RWPE2 (cell line): ENCODE results near the gene PDE4C.

ENCODE experiments used
- ATAC-seq: fragments of 200-7000 bp; cut with Tn5 transposase; 3 replicates; pipeline ENCODE4 v1.9.1; 2021; ENCODE audit warnings: low read depth
- DNase-seq: peaks from one replicate; pipeline ENCODE4 v3.0.0-alpha.2; 2020; ENCODE audit warnings: low spot score
- H3K27ac ChIP-seq: fragments of 450-650 bp; 2 replicates; pipeline ENCODE4 v1.5.1; 2017; ENCODE audit warnings: mild to moderate bottlenecking; ENCODE audit not compliant: poor library complexity, severe bottlenecking
- H3K27me3 ChIP-seq: fragments of 250-450 bp; sonication (Bioruptor Pico); 2 replicates; pipeline ENCODE4 v1.5.1; 2021; ENCODE audit warnings: mild to moderate bottlenecking, moderate library complexity; ENCODE audit not compliant: insufficient read depth, poor library complexity, severe bottlenecking
- H3K36me3 ChIP-seq: fragments of 250-450 bp; sonication (Bioruptor Pico); 2 replicates; pipeline ENCODE4 v1.5.1; 2020; ENCODE audit warnings: low read depth, mild to moderate bottlenecking, moderate library complexity
- H3K4me1 ChIP-seq: fragments of 250-450 bp; sonication (Bioruptor Pico); 2 replicates; pipeline ENCODE4 v1.5.1; 2021; ENCODE audit warnings: mild to moderate bottlenecking, moderate library complexity; ENCODE audit not compliant: insufficient read depth, poor library complexity, severe bottlenecking
- H3K4me3 ChIP-seq: fragments of 250-450 bp; sonication (Bioruptor Pico); 2 replicates; pipeline ENCODE4 v1.5.1; 2021; ENCODE audit warnings: mild to moderate bottlenecking, moderate library complexity; ENCODE audit not compliant: severe bottlenecking
- H3K9me3 ChIP-seq: fragments of 250-450 bp; sonication (Bioruptor Pico); 2 replicates; pipeline ENCODE4 v1.5.1; 2021; ENCODE audit warnings: mild to moderate bottlenecking, moderate library complexity; ENCODE audit not compliant: severe bottlenecking
- CTCF ChIP-seq: fragments of 450-650 bp; IDR thresholded peaks from one replicate; pipeline ENCODE4 v1.5.1; 2017; ENCODE audit warnings: mild to moderate bottlenecking, moderate library complexity; ENCODE audit not compliant: poor library complexity, severe bottlenecking

Gene PDE4C

DNA sequence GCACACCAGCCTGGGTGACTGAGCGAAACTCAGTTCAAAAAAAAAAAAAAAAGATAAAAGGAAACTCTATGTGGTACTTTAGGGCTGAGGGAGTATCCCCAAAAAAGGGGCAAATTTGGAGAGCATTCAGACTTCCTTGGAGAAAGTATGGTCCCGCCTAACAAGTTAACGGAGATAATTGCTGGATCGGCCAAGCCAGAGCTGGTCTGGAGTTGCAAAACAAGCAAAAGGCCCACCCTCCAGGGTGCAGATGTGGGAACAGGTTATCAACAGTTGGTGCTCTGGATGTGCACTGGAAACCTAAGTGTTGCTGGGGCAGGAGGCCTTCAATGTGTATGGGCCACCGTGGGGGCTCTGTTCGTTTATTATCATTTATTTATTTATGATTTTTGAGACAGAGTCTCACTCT, 45.2 kb upstream of the PDE4C start:
- no peak for DNase-seq
- TF ChIP-seq CTCF, result no peak
- H3K27ac ChIP-seq, result no peak overlapping the region

GRCh38 chr19:18270326-18270725, 44.1 kb upstream of the PDE4C start:
- H3K27ac ChIP-seq, result no peak overlapping the region
- no peak overlapping the region for H3K4me3 ChIP-seq
- no peaks in the 10 kb centered on the region for H3K36me3 ChIP-seq
- no peaks in the 10 kb centered on the region for H3K9me3 ChIP-seq
- DNase-seq, result no peak
- H3K4me1 ChIP-seq, result peaks cover 11% of the 10 kb centered on the region
- ATAC-seq, result no peak
- H3K27me3 ChIP-seq, result no peaks in the 10 kb centered on the region
- TF ChIP-seq CTCF, result no peak

More for the DNA sequence above, 45.2 kb upstream of the PDE4C start:
- peaks cover 14% of the 10 kb centered on the region for H3K4me1 ChIP-seq
- no peaks in the 10 kb centered on the region for H3K9me3 ChIP-seq
- no peaks in the 10 kb centered on the region for H3K27me3 ChIP-seq
- no peaks in the 10 kb centered on the region for H3K36me3 ChIP-seq
- no peak overlapping the region for H3K4me3 ChIP-seq
- no peak for ATAC-seq

- Histone ChIP-seq H3K27me3 (no peaks in the 10 kb centered on the region), H3K36me3 (no peaks in the 10 kb centered on the region), H3K4me3 (no peak overlapping the region), H3K4me1 (no peaks in the 10 kb centered on the region), H3K9me3 (no peaks in the 10 kb centered on the region), H3K27ac (no peak overlapping the region)
- ATAC-seq (no peak), DNase-seq (no peak)
- no peak for TF ChIP-seq CTCF
These were observed 43.0 kb upstream of the PDE4C start for GRCh38 chr19:18269070-18269723.

DNA sequence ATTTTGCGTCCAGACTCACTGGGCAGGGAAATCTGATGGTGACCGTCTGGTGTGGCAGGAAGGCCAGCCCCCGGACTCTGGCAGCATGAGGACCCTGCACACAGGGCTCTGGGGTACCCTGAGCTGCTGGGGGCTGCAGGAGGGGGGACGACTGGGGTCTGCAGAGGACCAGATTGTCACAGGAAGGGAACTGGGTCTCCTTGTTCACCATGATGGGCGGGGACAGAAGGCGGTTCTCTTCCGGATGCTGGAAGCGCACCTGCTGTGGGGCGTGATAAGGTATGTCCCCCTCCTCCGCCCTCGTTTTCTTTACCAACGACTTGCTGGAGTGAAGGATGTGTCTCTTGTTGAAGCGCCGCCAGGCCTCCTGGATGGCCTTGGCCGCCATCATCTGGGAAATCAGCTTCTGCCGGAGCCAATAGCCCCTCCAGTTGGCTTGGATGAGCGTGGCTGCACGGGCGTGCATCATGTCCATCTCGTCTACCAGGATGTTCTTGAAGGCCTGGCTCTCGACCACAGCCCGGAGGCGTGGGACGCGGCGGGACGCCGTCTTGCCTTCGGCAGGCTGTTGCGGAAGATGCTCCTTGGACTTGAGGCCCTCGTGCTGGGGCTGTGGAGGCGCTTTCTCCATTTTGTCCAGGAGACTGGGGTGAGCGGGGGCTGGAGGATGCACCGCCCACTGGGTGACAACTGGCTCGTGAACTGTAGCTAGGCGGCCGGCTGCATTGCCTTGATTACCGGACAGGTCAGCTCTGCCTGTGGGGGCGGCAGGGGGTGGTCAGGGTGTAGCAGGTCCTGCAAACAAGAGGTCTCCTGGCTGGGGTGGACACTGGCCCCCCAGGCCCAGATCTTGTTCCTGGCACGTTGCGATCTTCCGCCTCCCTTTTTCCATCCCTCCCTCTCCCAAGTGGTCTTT, 40.8 kb upstream of the PDE4C start:
- TF ChIP-seq CTCF, result no peak

DNA sequence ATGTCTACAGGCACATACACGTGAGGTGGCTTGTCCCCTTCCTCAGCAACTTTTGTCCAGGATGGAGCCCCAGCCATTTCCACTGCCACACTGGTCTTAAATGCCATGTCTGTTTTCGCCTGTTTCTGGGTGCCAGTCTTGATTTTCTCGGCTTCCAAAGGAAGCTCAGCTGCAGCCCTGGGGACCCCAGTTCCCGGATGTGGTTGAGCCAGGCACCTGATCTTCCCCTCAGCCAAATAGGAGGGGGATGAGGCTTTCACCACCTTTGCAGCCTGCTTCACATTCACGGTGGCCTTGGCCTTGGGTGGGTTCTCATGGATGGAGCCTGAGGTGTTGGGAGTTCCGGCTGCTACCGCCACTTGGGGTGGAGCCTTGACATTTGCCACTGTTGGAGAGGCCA, 39.3 kb upstream of the PDE4C start:
- H3K27ac ChIP-seq, result no peak overlapping the region
- no peak overlapping the region for H3K4me3 ChIP-seq
- H3K27me3 ChIP-seq, result no peaks in the 10 kb centered on the region
- ATAC-seq, result no peak
- no peak for DNase-seq
- H3K9me3 ChIP-seq, result no peaks in the 10 kb centered on the region
- H3K4me1 ChIP-seq, result no peaks in the 10 kb centered on the region
- H3K36me3 ChIP-seq, result no peaks in the 10 kb centered on the region
- no peak for TF ChIP-seq CTCF

More for the DNA sequence above, 40.8 kb upstream of the PDE4C start:
- Histone ChIP-seq H3K9me3 (no peaks in the 10 kb centered on the region), H3K27me3 (no peaks in the 10 kb centered on the region), H3K27ac (no peak overlapping the region), H3K36me3 (no peaks in the 10 kb centered on the region), H3K4me1 (no peaks in the 10 kb centered on the region), H3K4me3 (no peak overlapping the region)
- ATAC-seq (no peak), DNase-seq (no peak)
